Fibroblast of mammary gland (primary cell): ENCODE measurements around the gene SCYGR4.

Source experiments
- DNase-seq: peaks from one replicate; pipeline ENCODE4 v3.0.0-alpha.2; 2010; ENCODE audit warnings: low read depth
- H3K4me3 ChIP-seq: 2 replicates; pipeline ENCODE4 v1.5.1; 2011; ENCODE audit warnings: low read depth, mild to moderate bottlenecking, low read length, moderate library complexity; ENCODE audit not compliant: control insufficient read depth
- CTCF ChIP-seq: conservative IDR thresholded peaks from 2 replicates; pipeline ENCODE4 v1.5.1; 2011; ENCODE audit warnings: low read depth, low read length, inconsistent platforms; ENCODE audit not compliant: control insufficient read depth, insufficient read depth

SCYGR4 gene

GRCh38 chr2:227602358-227602757, 14.9 kb upstream of the SCYGR4 start:
- no peak for TF ChIP-seq CTCF
- H3K4me3 ChIP-seq = no peak overlapping the region
- DNase-seq = no peak

GRCh38 chr2:227606476-227606875, 10.8 kb upstream of the SCYGR4 start:
- H3K4me3 ChIP-seq = no peak overlapping the region
- TF ChIP-seq CTCF = no peak
- DNase-seq = peak; percentile 30

GRCh38 chr2:227607941-227608340, 9.4 kb upstream of the SCYGR4 start:
- no peak for DNase-seq
- H3K4me3 ChIP-seq = no peak overlapping the region
- no peak for TF ChIP-seq CTCF

- no peak for DNase-seq
- no peak for TF ChIP-seq CTCF
- no peak overlapping the region for H3K4me3 ChIP-seq
Measured at GRCh38 chr2:227608561-227609338, 8.5 kb upstream of the SCYGR4 start.

- no peak for DNase-seq
- no peak overlapping the region for H3K4me3 ChIP-seq
- no peak for TF ChIP-seq CTCF
Measured at GRCh38 chr2:227610123-227610522, 7.2 kb upstream of the SCYGR4 start.

GRCh38 chr2:227612546-227613271, 4.6 kb upstream of the SCYGR4 start:
- TF ChIP-seq CTCF = no peak
- no peak for DNase-seq
- H3K4me3 ChIP-seq = no peak overlapping the region

GRCh38 chr2:227613272-227613660, 4.0 kb upstream of the SCYGR4 start:
- no peak for TF ChIP-seq CTCF
- no peak for DNase-seq
- no peak overlapping the region for H3K4me3 ChIP-seq
